ENCODE results near the gene NTRK2. TPM values are rescaled to one million over a fixed set of nuclear protein-coding genes. Genes with fewer than 3 reads are reported as not detected.

NTRK2 gene
- total and polyA plus RNA-seq, 7 donors, result 0.46 to 3.0 (median 2.1) TPM

- WGBS, 2 donors, result 72 to 76% methylated on average over 4 of the region's 4 CpGs
- Histone ChIP-seq H3K27me3 (no peaks in the 10 kb centered on the region), H3K36me3 (no peaks in the 10 kb centered on the region), H3K4me1 (no peaks in the 10 kb centered on the region), H3K4me3 (no peak overlapping the region), H3K9me3 (no peaks in the 10 kb centered on the region), H3K27ac (no peak overlapping the region)
- TF ChIP-seq CTCF (IDR thresholded peaks at IDR 0.05) (no peak), POLR2A (IDR thresholded peaks at IDR 0.05) (no peak), EP300 (IDR thresholded peaks at IDR 0.05) (no peak), POLR2AphosphoS5 (IDR thresholded peaks at IDR 0.05) (no peak)
- DNase-seq, result no peak
- intact Hi-C loops (cut with DNase I), result no loop called here
Measured at GRCh38 chr9:84688956-84689355, 19.4 kb downstream of the NTRK2 start.

DNA sequence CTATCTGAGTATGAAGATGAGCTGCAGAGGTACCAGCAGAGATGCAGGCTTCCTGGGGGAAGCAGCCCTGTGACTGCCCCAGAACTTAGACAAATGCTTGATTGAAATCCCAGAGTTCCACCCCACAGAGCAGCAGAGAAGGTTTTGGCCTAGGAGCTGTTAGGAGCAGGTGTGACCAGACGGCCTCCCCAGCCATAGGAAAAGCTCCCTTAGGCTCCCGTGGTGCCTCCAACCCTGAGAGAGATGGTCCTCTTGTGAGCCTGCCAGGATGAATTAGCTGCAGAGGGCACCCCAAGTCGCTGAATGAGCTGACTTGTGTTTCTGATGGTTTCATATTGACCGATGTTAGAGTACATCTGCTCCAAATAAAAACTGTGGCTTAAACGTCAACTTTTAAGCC lies 22.1 kb downstream of the NTRK2 start:
- no peak overlapping the region for H3K27ac ChIP-seq
- no peak for DNase-seq
- H3K4me1 ChIP-seq, result no peaks in the 10 kb centered on the region
- H3K27me3 ChIP-seq, result no peaks in the 10 kb centered on the region
- no peaks in the 10 kb centered on the region for H3K9me3 ChIP-seq
- H3K36me3 ChIP-seq, result no peaks in the 10 kb centered on the region
- WGBS, 2 donors, result 88 to 89% methylated on average over 5 of the region's 5 CpGs
- intact Hi-C loops (cut with DNase I), result no loop called here
- H3K4me3 ChIP-seq, result no peak overlapping the region
- TF ChIP-seq CTCF (IDR thresholded peaks at IDR 0.05), result no peak
- no peak for TF ChIP-seq POLR2A (IDR thresholded peaks at IDR 0.05)
- TF ChIP-seq POLR2AphosphoS5 (IDR thresholded peaks at IDR 0.05), result no peak
- no peak for TF ChIP-seq EP300 (IDR thresholded peaks at IDR 0.05)

DNA sequence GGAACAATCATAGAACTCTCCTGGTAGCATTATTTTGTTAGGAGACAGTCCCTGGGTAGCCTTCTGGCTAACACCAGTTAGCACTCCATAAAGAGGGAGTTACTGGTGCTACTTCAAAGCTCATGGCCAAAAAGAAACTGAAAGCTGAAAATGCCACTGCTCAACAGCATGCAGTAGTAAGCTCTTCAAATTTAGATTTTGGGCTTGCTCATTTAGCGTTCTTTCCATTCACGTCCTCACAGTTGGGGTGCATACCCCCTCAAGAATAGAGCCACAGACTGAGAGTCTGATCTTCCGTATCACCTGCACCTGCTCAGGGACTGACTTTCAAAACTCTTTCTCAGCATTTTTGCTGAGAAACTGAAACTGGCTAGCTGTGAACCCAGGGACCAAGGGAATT lies 24.7 kb downstream of the NTRK2 start:
- Histone ChIP-seq H3K4me3 (no peak overlapping the region), H3K36me3 (no peaks in the 10 kb centered on the region), H3K27me3 (no peaks in the 10 kb centered on the region), H3K9me3 (no peaks in the 10 kb centered on the region), H3K4me1 (no peaks in the 10 kb centered on the region), H3K27ac (no peak overlapping the region)
- WGBS, 2 donors, result 70 to 81% methylated on average over 3 of the region's 3 CpGs
- DNase-seq, result no peak
- intact Hi-C loops (cut with DNase I), result no loop called here
- TF ChIP-seq POLR2AphosphoS5 (IDR thresholded peaks at IDR 0.05) (no peak), CTCF (IDR thresholded peaks at IDR 0.05) (no peak), EP300 (IDR thresholded peaks at IDR 0.05) (no peak), POLR2A (IDR thresholded peaks at IDR 0.05) (no peak)

DNA sequence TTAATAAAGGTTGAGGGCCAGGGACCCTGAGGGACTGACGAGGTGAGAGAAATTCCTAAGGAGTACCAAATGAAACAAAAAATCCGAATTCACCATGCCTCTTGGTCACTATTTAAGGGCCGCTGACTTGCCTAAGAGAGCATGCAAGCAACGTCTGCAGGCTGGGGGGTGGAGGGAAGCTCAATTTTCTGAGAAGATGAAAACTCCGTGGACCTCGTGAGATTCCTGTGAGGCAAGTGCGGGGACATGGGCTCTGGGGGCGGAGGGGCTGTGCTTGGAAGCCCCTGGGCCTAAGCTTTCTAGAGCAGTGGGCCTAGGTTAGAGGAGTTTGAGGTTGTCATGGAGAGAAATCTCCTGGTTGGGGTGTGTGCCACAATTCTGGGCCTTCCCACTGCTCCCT lies 27.5 kb downstream of the NTRK2 start:
- WGBS, 2 donors, result 91 to 92% methylated on average over 8 of the region's 8 CpGs
- no peaks in the 10 kb centered on the region for H3K27me3 ChIP-seq
- no peaks in the 10 kb centered on the region for H3K36me3 ChIP-seq
- intact Hi-C loops (cut with DNase I), result loop anchor here (2.0 kb wide), 1 partner anchor 260 kb away; no protein-coding TSS in a partner anchor
- H3K27ac ChIP-seq, result no peak overlapping the region
- no peak for DNase-seq
- no peak overlapping the region for H3K4me3 ChIP-seq
- no peaks in the 10 kb centered on the region for H3K9me3 ChIP-seq
- TF ChIP-seq CTCF (IDR thresholded peaks at IDR 0.05) (no peak), POLR2A (IDR thresholded peaks at IDR 0.05) (no peak), EP300 (IDR thresholded peaks at IDR 0.05) (no peak), POLR2AphosphoS5 (IDR thresholded peaks at IDR 0.05) (no peak)
- no peaks in the 10 kb centered on the region for H3K4me1 ChIP-seq

GRCh38 chr9:84697509-84698114 lies 28.1 kb downstream of the NTRK2 start:
- H3K4me3 ChIP-seq, result no peak overlapping the region
- no peaks in the 10 kb centered on the region for H3K4me1 ChIP-seq
- no peak for DNase-seq
- TF ChIP-seq POLR2A (IDR thresholded peaks at IDR 0.05) (no peak), CTCF (IDR thresholded peaks at IDR 0.05) (peak in 3 of 4 experiments; percentile 30 to 42 (median 42)), EP300 (IDR thresholded peaks at IDR 0.05) (no peak)
- intact Hi-C loops (cut with DNase I), result loop anchor here (2.0 kb wide), 1 partner anchor 259 kb away; no protein-coding TSS in a partner anchor
- H3K27me3 ChIP-seq, result no peaks in the 10 kb centered on the region
- no peaks in the 10 kb centered on the region for H3K9me3 ChIP-seq
- H3K27ac ChIP-seq, result no peak overlapping the region
- H3K36me3 ChIP-seq, result no peaks in the 10 kb centered on the region
- 14 to 29% methylated on average over 4 of the region's 4 CpGs for WGBS, 2 donors
